Measurements from ENCODE around the gene RARB. TPM values are rescaled to one million over a fixed set of nuclear protein-coding genes. Genes with fewer than 3 reads are reported as not detected.

Gene RARB
- total RNA-seq, 1 donor from 2014 or later = 5.6 TPM

DNA sequence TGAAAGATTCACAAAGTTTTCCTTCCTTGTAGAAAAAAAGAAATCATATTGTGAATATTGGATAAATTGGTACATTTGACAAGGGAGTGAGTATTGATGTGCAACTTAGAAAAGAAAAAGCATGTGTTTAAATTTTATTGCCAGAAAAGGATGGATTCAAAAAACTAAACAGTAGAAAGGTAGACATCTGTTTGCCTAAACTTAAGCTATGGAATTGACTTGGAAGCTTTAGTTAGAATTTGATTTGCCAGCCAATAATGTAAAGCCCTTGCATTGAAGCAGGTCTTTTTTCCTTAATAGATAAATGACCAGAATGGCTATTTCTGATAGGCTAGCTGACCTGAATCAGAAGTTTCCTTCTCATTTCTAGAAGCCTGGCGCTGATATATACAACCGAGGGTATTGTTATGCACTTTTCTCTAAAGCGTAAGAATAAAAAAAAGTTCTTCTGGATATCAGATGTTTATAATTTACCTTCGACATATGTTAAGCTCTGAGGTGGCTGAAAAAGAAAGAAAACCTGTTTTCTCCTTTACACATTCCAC, 4.2 kb downstream of the RARB start:
- DNase-seq (no peak), ATAC-seq (no peak)
- TF ChIP-seq, protein P1, sequence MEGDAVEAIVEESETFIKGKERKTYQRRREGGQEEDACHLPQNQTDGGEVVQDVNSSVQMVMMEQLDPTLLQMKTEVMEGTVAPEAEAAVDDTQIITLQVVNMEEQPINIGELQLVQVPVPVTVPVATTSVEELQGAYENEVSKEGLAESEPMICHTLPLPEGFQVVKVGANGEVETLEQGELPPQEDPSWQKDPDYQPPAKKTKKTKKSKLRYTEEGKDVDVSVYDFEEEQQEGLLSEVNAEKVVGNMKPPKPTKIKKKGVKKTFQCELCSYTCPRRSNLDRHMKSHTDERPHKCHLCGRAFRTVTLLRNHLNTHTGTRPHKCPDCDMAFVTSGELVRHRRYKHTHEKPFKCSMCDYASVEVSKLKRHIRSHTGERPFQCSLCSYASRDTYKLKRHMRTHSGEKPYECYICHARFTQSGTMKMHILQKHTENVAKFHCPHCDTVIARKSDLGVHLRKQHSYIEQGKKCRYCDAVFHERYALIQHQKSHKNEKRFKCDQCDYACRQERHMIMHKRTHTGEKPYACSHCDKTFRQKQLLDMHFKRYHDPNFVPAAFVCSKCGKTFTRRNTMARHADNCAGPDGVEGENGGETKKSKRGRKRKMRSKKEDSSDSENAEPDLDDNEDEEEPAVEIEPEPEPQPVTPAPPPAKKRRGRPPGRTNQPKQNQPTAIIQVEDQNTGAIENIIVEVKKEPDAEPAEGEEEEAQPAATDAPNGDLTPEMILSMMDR (IDR thresholded peaks at IDR 0.05) = no peak
- H3K9me3 ChIP-seq = no peaks in the 10 kb centered on the region
- intact Hi-C loops (cut with DNase I) = no loop called here
- no peaks in the 10 kb centered on the region for H3K36me3 ChIP-seq
- H3K27ac ChIP-seq = peak overlapping the region; percentile 25
- peaks cover 5% of the 10 kb centered on the region for H3K27me3 ChIP-seq (ENCODE audit: low read depth)
- H3K4me1 ChIP-seq = peaks cover 3% of the 10 kb centered on the region
- peak overlapping the region; percentile 60 for H3K4me3 ChIP-seq

DNA sequence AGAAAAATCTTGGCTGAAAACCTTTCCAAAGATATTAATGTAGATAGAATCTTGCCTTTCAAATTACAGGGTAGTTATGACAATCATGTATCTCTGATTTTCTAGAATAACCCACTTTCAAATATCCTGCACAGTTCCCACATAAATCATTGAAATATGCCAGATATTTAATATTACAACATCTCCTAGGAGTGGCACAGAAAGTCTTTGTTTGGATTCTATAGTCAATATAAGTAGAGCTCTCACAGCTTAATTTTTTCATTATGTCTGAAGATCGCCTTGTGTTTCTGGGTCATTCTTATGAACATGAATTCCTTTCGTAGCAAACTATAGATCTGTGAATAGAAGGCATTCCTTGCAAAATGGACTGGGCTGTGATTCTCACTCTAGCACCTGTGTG, 5.0 kb downstream of the RARB start:
- ATAC-seq = no peak
- no peak overlapping the region for H3K4me3 ChIP-seq
- TF ChIP-seq, protein P1 (IDR thresholded peaks at IDR 0.05) = no peak
- no peak for DNase-seq
- peaks cover 5% of the 10 kb centered on the region for H3K27me3 ChIP-seq (ENCODE audit: low read depth)
- H3K27ac ChIP-seq = no peak overlapping the region
- no peaks in the 10 kb centered on the region for H3K9me3 ChIP-seq
- H3K4me1 ChIP-seq = no peaks in the 10 kb centered on the region
- intact Hi-C loops (cut with DNase I) = no loop called here
- no peaks in the 10 kb centered on the region for H3K36me3 ChIP-seq

DNA sequence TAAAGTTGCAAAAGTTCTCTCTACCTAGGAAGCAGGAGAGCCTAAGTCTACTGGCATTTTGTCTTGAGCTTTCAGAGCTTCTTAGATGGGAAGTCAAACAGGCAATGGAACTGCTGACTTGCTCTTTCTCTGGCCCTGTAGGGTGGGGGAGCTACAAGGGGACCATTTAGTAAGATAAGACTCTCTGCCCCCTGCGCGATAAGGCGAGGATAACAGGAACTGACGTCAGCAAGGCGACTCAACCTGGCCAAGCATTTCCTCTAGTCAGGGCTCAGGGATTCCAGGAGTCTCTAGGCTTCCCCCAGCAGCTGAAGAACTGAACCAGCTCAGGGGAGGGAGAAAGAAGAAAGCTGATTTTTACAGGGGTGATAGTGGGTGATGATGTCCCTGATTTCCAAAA, 5.8 kb downstream of the RARB start:
- H3K27me3 ChIP-seq (ENCODE audit: low read depth) = no peaks in the 10 kb centered on the region
- intact Hi-C loops (cut with DNase I) = no loop called here
- H3K36me3 ChIP-seq = no peaks in the 10 kb centered on the region
- H3K9me3 ChIP-seq = no peaks in the 10 kb centered on the region
- peak in 1 of 2 donors; percentile 8 for ATAC-seq
- H3K4me3 ChIP-seq = no peak overlapping the region
- peak overlapping the region; percentile 21 for H3K27ac ChIP-seq
- H3K4me1 ChIP-seq = no peaks in the 10 kb centered on the region
- no peak for DNase-seq
- TF ChIP-seq, protein P1 (IDR thresholded peaks at IDR 0.05) = no peak

DNA sequence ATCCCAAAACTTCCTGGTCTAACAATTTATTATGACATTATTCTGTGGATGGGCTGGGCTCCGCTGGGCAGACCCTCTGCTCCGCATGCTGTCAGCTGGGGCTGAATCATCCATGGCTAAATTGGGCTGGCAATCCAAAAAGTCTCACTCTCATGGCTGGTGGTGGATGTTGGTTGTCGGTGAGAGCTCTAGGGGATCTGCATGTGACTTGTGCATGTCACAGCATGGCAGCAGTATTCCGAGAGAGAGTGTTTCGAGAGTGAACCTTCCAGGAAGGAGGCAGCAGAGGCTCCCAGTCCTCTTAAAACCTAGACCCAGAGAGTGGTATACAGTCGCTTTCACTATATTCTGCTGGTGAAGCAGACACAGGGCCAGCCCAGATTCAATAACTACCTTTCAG, 9.9 kb downstream of the RARB start:
- intact Hi-C loops (cut with DNase I) = no loop called here
- Histone ChIP-seq H3K9me3 (no peaks in the 10 kb centered on the region), H3K4me1 (no peaks in the 10 kb centered on the region), H3K4me3 (no peak overlapping the region), H3K27ac (no peak overlapping the region), H3K27me3 (ENCODE audit: low read depth) (no peaks in the 10 kb centered on the region), H3K36me3 (no peaks in the 10 kb centered on the region)
- TF ChIP-seq, protein P1 (IDR thresholded peaks at IDR 0.05) = no peak
- ATAC-seq = no peak
- no peak for DNase-seq

DNA sequence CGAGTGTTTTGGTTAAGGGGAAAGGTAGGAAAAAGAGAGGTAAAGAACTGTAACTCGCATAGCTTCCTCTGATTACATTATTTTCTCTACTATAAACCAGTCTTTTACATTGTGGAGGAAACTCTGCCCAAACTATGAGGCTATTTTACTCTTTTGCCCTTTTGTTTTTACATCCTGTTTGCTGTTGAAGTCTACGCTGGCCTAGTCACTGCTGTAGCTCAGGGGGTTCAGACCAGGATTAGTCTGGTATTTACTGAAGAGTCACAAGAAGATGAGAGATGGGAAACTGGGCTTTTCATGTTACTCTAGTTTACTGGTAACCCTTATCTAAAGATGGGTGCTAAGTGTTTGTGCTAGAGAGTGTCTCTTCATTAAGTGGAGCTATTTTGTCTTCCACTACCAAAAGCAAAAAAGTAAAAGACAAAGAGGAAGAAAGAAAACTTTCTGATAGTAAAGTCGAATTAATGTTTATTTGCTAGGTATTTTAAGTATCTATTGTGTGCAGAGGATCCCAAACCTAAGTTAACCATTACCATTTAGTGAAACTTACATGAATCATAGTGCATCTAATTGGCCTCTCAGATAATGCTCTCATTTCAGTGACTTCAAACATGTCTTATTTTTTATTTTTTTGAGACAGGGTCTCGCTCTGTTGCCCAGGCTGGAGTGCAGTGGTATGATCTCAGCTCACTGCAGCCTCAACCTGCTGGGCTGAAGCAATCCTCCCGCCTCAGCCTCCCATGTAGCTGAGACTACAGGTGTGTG, 10.9 kb downstream of the RARB start:
- no peak overlapping the region for H3K27ac ChIP-seq
- no peaks in the 10 kb centered on the region for H3K4me1 ChIP-seq
- H3K9me3 ChIP-seq = no peaks in the 10 kb centered on the region
- no peaks in the 10 kb centered on the region for H3K27me3 ChIP-seq (ENCODE audit: low read depth)
- no peaks in the 10 kb centered on the region for H3K36me3 ChIP-seq
- intact Hi-C loops (cut with DNase I) = no loop called here
- TF ChIP-seq, protein P1 (IDR thresholded peaks at IDR 0.05) = no peak
- ATAC-seq (no peak), DNase-seq (no peak)
- no peak overlapping the region for H3K4me3 ChIP-seq
